ENCODE data around the gene KRTCAP3. TPM values are rescaled to one million over a fixed set of nuclear protein-coding genes. Genes with fewer than 3 reads are reported as not detected.

Gene KRTCAP3
- total RNA-seq, 1 experiment from 2014 or later: 49.9 TPM

DNA sequence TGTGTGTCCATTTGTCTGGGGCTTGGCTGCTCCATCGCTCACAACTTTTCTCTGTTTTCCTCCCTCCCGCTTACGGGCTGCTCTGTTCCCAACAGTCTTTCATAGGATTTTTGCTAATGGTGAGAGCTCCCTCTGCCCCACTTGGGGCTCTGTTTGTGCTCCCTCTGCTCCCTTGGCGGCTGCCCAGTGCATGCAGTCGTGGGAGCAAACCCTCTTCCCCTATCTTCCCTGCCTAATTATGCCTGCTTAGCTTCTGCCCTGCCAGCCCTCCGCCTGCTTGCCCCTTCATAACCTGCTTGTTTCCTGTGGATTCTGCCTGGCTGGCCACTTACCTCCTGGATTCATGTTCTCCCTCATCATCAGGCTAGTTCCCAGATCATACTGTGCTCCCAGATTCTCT, 6.6 kb upstream of the KRTCAP3 start:
- Histone ChIP-seq H2BK120ac (ENCODE audit: low read depth, low read length, poor library complexity, severe bottlenecking) (no peak overlapping the region), H3K14ac (ENCODE audit: insufficient read depth, low read length) (no peak overlapping the region), H2BK20ac (ENCODE audit: low read depth, low read length, poor library complexity, severe bottlenecking) (no peak overlapping the region), H4K20me1 (ENCODE audit: control insufficient read depth, insufficient read depth, insufficient read length) (no peaks in the 10 kb centered on the region), H3K23me2 (ENCODE audit: insufficient read length, low read depth, low read length, poor library complexity, severe bottlenecking) (no peaks in the 10 kb centered on the region), H3K9ac (ENCODE audit: extremely low read depth, insufficient read length, low read length) (no peak overlapping the region), H3K27ac (ENCODE audit: insufficient read length, low read depth, low read length) (no peak overlapping the region), H2AFZ (ENCODE audit: low read length) (no peak overlapping the region), H3K4me1 (ENCODE audit: insufficient read depth, low read length) (no peaks in the 10 kb centered on the region), H2BK12ac (ENCODE audit: insufficient read length, low read depth, low read length) (no peak overlapping the region), H2BK15ac (ENCODE audit: low read depth, low read length) (no peak overlapping the region), H2AK5ac (ENCODE audit: insufficient read length, low read length) (no peak overlapping the region), H3K23ac (ENCODE audit: insufficient read length, low read depth, low read length) (no peak overlapping the region), H3K27me3 (ENCODE audit: insufficient read depth, low read length) (no peaks in the 10 kb centered on the region), H3K4me2 (ENCODE audit: insufficient read depth, insufficient read length, low read length) (no peak overlapping the region), H4K91ac (ENCODE audit: insufficient read length, low read depth, low read length) (no peak overlapping the region), H3K18ac (ENCODE audit: insufficient read length, low read depth, low read length) (no peak overlapping the region), H3K4ac (ENCODE audit: low read depth, low read length) (no peak overlapping the region), H2BK5ac (ENCODE audit: insufficient read length, low read length) (no peak overlapping the region), H3K79me2 (ENCODE audit: insufficient read depth, low read length) (peaks cover 4% of the 10 kb centered on the region; the same call in 1 of the 2 replicates), H3K79me1 (ENCODE audit: insufficient read depth, low read depth, low read length, poor library complexity, severe bottlenecking) (no peaks in the 10 kb centered on the region), H3K56ac (ENCODE audit: insufficient read length, low read depth, low read length) (no peak overlapping the region), H3K9me3 (ENCODE audit: control insufficient read depth, low read depth, low read length) (no peaks in the 10 kb centered on the region), H4K8ac (replicated peaks; ENCODE audit: insufficient read length, low read depth, low read length) (no peak overlapping the region), H4K5ac (ENCODE audit: insufficient read length, low read depth, low read length) (no peak overlapping the region), H3T11ph (ENCODE audit: low read length) (no peak overlapping the region)
- TF ChIP-seq, protein P1, sequence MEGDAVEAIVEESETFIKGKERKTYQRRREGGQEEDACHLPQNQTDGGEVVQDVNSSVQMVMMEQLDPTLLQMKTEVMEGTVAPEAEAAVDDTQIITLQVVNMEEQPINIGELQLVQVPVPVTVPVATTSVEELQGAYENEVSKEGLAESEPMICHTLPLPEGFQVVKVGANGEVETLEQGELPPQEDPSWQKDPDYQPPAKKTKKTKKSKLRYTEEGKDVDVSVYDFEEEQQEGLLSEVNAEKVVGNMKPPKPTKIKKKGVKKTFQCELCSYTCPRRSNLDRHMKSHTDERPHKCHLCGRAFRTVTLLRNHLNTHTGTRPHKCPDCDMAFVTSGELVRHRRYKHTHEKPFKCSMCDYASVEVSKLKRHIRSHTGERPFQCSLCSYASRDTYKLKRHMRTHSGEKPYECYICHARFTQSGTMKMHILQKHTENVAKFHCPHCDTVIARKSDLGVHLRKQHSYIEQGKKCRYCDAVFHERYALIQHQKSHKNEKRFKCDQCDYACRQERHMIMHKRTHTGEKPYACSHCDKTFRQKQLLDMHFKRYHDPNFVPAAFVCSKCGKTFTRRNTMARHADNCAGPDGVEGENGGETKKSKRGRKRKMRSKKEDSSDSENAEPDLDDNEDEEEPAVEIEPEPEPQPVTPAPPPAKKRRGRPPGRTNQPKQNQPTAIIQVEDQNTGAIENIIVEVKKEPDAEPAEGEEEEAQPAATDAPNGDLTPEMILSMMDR (conservative IDR thresholded peaks at IDR 0.05): no peak
- peaks cover 44 to 75% (median 66%) of the 10 kb centered on the region in 3 experiments for H3K36me3 Mint-ChIP-seq (ENCODE audit: insufficient read depth in 1 of 3, low read depth in 3 of 3)
- no peak overlapping the region for H3K27ac Mint-ChIP-seq
- DNase-seq: no peak
- H3K4me3 Mint-ChIP-seq: no peak overlapping the region
- no peaks in the 10 kb centered on the region for H3K4me1 Mint-ChIP-seq
- H3K27me3 Mint-ChIP-seq (ENCODE audit: low read depth): no peaks in the 10 kb centered on the region; the same call in 1 of the 2 replicates
- WGBS (ENCODE audit: extremely low coverage, insufficient read length, low lambda C conversion rate): no CpG with 5 or more reads among the region's 6 CpGs
- no peaks in the 10 kb centered on the region for H3K9me3 Mint-ChIP-seq
